ENCODE measurements around the gene CYP21A2. TPM values are rescaled to one million over a fixed set of nuclear protein-coding genes. Genes with fewer than 3 reads are reported as not detected.
"Not testable (repeated sequence)": the region's sequence is repeated elsewhere in the genome, so short reads cannot be mapped to it uniquely, and the experiment has no call there.

Gene CYP21A2
- total RNA-seq, 1 experiment from 2014 or later = 0.33 TPM

DNA sequence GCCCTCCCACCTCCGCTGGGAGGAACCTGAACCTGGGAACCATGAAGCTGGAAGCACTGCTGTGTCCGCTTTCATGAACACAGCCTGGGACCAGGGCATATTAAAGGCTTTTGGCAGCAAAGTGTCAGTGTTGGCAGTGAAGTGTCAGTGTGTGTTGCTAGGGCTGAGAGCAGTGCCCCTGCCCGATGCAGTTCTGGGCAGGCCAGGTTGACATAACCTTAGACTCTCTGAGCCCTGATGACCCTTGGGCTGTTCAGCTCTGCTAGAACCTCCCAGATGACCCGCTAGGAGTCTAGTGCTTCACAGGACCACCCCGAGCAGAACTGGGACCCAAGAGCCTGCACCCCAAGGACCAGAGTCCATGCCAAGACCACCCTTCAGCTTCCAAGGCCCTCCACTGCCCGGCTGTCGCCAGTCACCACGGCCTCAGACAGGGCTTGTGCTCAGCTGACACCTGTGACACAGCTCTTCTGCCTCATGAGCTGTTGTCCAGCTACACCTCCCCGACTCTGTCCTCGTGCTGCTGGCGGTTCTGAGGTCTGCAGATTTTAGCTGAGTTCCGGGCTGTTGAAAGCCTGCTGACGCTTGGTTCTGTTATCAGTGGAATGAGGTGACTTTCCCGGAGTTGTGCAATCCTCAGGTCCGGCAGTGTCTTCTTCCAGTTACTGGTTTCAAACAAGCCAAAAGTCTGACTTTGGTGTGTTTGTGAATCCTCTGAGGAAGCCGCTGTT is 2.8 kb upstream of the CYP21A2 start:
- H3K9me3 ChIP-seq (ENCODE audit: insufficient read depth, low read depth); H3K4me3 ChIP-seq; H3K4me2 ChIP-seq; H3K79me2 ChIP-seq (ENCODE audit: low read depth); H3K27me3 ChIP-seq (ENCODE audit: insufficient read depth, low read depth); H4K20me1 ChIP-seq (ENCODE audit: insufficient read depth); CTCF ChIA-PET; DNase-seq; H3K4me1 ChIP-seq (replicated peaks; ENCODE audit: insufficient read depth); H3F3A ChIP-seq (ENCODE audit: insufficient read depth, low read depth); BruUV-seq (replicated peaks); H2AFZ ChIP-seq; H3K36me3 ChIP-seq (ENCODE audit: low read depth); H3K27ac ChIP-seq; H3K9me2 ChIP-seq (ENCODE audit: insufficient read depth); intact Hi-C loops (cut with micrococcal nuclease; ENCODE audit: unreplicated experiment); POLR2A ChIA-PET (ENCODE audit: unreplicated experiment): not testable (repeated sequence)

GRCh38 chr6:32037136-32037535 is 1.1 kb upstream of the CYP21A2 start:
- H3K36me3 ChIP-seq (ENCODE audit: low read depth); DNase-seq; H2AFZ ChIP-seq; BruUV-seq (replicated peaks); H3K4me2 ChIP-seq; intact Hi-C loops (cut with micrococcal nuclease; ENCODE audit: unreplicated experiment); H3K79me2 ChIP-seq (ENCODE audit: low read depth); CTCF ChIA-PET; H3K9me2 ChIP-seq (ENCODE audit: insufficient read depth); H3K4me1 ChIP-seq (replicated peaks; ENCODE audit: insufficient read depth); H3K9me3 ChIP-seq (ENCODE audit: insufficient read depth, low read depth); H3K27ac ChIP-seq; H3K27me3 ChIP-seq (ENCODE audit: insufficient read depth, low read depth); H3K4me3 ChIP-seq; H4K20me1 ChIP-seq (ENCODE audit: insufficient read depth); H3F3A ChIP-seq (ENCODE audit: insufficient read depth, low read depth); POLR2A ChIA-PET (ENCODE audit: unreplicated experiment): not testable (repeated sequence)

DNA sequence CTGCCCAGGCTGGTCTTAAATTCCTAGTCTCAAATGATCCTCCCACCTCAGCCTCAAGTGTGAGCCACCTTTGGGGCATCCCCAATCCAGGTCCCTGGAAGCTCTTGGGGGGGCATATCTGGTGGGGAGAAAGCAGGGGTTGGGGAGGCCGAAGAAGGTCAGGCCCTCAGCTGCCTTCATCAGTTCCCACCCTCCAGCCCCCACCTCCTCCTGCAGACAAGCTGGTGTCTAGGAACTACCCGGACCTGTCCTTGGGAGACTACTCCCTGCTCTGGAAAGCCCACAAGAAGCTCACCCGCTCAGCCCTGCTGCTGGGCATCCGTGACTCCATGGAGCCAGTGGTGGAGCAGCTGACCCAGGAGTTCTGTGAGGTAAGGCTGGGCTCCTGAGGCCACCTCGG is 663 bp downstream of the CYP21A2 start:
- intact Hi-C loops (cut with micrococcal nuclease; ENCODE audit: unreplicated experiment); H3K79me2 ChIP-seq (ENCODE audit: low read depth); H3K27me3 ChIP-seq (ENCODE audit: insufficient read depth, low read depth); H3K9me2 ChIP-seq (ENCODE audit: insufficient read depth); H3K4me1 ChIP-seq (replicated peaks; ENCODE audit: insufficient read depth); DNase-seq; H3K9me3 ChIP-seq (ENCODE audit: insufficient read depth, low read depth); H3K27ac ChIP-seq; H2AFZ ChIP-seq; H3K36me3 ChIP-seq (ENCODE audit: low read depth); CTCF ChIA-PET; BruUV-seq (replicated peaks); H3F3A ChIP-seq (ENCODE audit: insufficient read depth, low read depth); H3K4me3 ChIP-seq; H4K20me1 ChIP-seq (ENCODE audit: insufficient read depth); H3K4me2 ChIP-seq: not testable (repeated sequence)
- POLR2A ChIA-PET (ENCODE audit: unreplicated experiment) = interaction anchor here (0.6 to 0.7 kb wide), 2 partner anchors 132 to 243 kb away, joined by 3 to 4 read pairs; no protein-coding TSS in a partner anchor

- H3K27me3 ChIP-seq (ENCODE audit: insufficient read depth, low read depth); H3K79me2 ChIP-seq (ENCODE audit: low read depth); H3K9me2 ChIP-seq (ENCODE audit: insufficient read depth); H2AFZ ChIP-seq; H3K4me2 ChIP-seq; H3K9me3 ChIP-seq (ENCODE audit: insufficient read depth, low read depth); intact Hi-C loops (cut with micrococcal nuclease; ENCODE audit: unreplicated experiment); CTCF ChIA-PET; BruUV-seq (replicated peaks); H4K20me1 ChIP-seq (ENCODE audit: insufficient read depth); H3K4me1 ChIP-seq (replicated peaks; ENCODE audit: insufficient read depth); H3K36me3 ChIP-seq (ENCODE audit: low read depth); H3K4me3 ChIP-seq; DNase-seq; H3F3A ChIP-seq (ENCODE audit: insufficient read depth, low read depth); H3K27ac ChIP-seq: not testable (repeated sequence)
- POLR2A ChIA-PET (ENCODE audit: unreplicated experiment) = interaction anchor here (0.7 kb wide), 1 partner anchor 132 kb away, joined by 4 read pairs; no protein-coding TSS in a partner anchor
These were observed 1.4 kb downstream of the CYP21A2 start for GRCh38 chr6:32039321-32040274.

DNA sequence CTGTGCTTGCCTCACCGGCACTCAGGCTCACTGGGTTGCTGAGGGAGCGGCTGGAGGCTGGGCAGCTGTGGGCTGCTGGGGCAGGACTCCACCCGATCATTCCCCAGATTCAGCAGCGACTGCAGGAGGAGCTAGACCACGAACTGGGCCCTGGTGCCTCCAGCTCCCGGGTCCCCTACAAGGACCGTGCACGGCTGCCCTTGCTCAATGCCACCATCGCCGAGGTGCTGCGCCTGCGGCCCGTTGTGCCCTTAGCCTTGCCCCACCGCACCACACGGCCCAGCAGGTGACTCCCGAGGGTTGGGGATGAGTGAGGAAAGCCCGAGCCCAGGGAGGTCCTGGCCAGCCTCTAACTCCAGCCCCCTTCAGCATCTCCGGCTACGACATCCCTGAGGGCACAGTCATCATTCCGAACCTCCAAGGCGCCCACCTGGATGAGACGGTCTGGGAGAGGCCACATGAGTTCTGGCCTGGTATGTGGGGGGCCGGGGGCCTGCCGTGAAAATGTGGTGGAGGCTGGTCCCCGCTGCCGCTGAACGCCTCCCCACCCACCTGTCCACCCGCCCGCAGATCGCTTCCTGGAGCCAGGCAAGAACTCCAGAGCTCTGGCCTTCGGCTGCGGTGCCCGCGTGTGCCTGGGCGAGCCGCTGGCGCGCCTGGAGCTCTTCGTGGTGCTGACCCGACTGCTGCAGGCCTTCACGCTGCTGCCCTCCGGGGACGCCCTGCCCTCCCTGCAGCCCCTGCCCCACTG is 2.3 kb downstream of the CYP21A2 start:
- H3K79me2 ChIP-seq (ENCODE audit: low read depth); H3K4me3 ChIP-seq; H3F3A ChIP-seq (ENCODE audit: insufficient read depth, low read depth); POLR2A ChIA-PET (ENCODE audit: unreplicated experiment); BruUV-seq (replicated peaks); CTCF ChIA-PET; H3K4me2 ChIP-seq; H3K36me3 ChIP-seq (ENCODE audit: low read depth); H3K9me2 ChIP-seq (ENCODE audit: insufficient read depth); H3K9me3 ChIP-seq (ENCODE audit: insufficient read depth, low read depth); H4K20me1 ChIP-seq (ENCODE audit: insufficient read depth); H3K27me3 ChIP-seq (ENCODE audit: insufficient read depth, low read depth); H3K27ac ChIP-seq; H3K4me1 ChIP-seq (replicated peaks; ENCODE audit: insufficient read depth); H2AFZ ChIP-seq; intact Hi-C loops (cut with micrococcal nuclease; ENCODE audit: unreplicated experiment); DNase-seq: not testable (repeated sequence)

DNA sequence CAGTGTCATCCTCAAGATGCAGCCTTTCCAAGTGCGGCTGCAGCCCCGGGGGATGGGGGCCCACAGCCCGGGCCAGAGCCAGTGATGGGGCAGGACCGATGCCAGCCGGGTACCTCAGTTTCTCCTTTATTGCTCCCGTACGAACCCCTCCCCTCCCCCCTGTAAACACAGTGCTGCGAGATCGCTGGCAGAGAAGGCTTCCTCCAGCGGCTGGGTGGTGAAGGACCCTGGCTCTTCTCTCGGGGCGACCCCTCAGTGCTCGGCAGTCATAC is 2.8 kb downstream of the CYP21A2 start:
- H3K9me3 ChIP-seq (ENCODE audit: insufficient read depth, low read depth); H3K4me2 ChIP-seq; DNase-seq; H3K4me1 ChIP-seq (replicated peaks; ENCODE audit: insufficient read depth); BruUV-seq (replicated peaks); POLR2A ChIA-PET (ENCODE audit: unreplicated experiment); H3F3A ChIP-seq (ENCODE audit: insufficient read depth, low read depth); H2AFZ ChIP-seq; H3K79me2 ChIP-seq (ENCODE audit: low read depth); H3K9me2 ChIP-seq (ENCODE audit: insufficient read depth); CTCF ChIA-PET; H3K36me3 ChIP-seq (ENCODE audit: low read depth); H3K27me3 ChIP-seq (ENCODE audit: insufficient read depth, low read depth); H4K20me1 ChIP-seq (ENCODE audit: insufficient read depth); H3K27ac ChIP-seq; intact Hi-C loops (cut with micrococcal nuclease; ENCODE audit: unreplicated experiment); H3K4me3 ChIP-seq: not testable (repeated sequence)

DNA sequence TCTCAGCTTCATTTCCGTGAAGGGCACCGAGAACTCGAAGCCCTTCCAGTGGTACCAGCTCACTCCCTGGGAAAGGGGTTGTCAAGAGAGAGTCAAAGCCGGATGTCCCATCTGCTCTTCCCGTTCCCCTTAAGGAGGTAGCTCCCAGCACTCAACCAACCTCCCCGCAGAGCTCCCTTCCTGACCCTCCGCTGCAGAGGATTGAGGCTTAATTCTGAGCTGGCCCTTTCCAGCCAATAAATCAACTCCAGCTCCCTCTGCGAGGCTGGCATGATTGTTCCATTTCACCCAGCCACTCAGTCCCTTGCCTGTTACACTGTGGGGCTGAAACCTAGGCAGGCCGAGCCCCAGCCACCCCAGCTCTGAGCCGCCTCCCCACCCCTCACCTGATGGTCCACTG is 3.2 kb downstream of the CYP21A2 start:
- H3F3A ChIP-seq (ENCODE audit: insufficient read depth, low read depth); BruUV-seq (replicated peaks); H3K9me2 ChIP-seq (ENCODE audit: insufficient read depth); H3K79me2 ChIP-seq (ENCODE audit: low read depth); H4K20me1 ChIP-seq (ENCODE audit: insufficient read depth); POLR2A ChIA-PET (ENCODE audit: unreplicated experiment); DNase-seq; H3K4me2 ChIP-seq; H3K27ac ChIP-seq; H3K4me1 ChIP-seq (replicated peaks; ENCODE audit: insufficient read depth); intact Hi-C loops (cut with micrococcal nuclease; ENCODE audit: unreplicated experiment); H2AFZ ChIP-seq; H3K4me3 ChIP-seq; H3K36me3 ChIP-seq (ENCODE audit: low read depth); H3K9me3 ChIP-seq (ENCODE audit: insufficient read depth, low read depth); H3K27me3 ChIP-seq (ENCODE audit: insufficient read depth, low read depth); CTCF ChIA-PET: not testable (repeated sequence)

All from PC-9 (cell line).